CD14-positive monocyte (primary cell): Measurements from ENCODE around the gene PLK5. TPM values are rescaled to one million over a fixed set of nuclear protein-coding genes. Genes with fewer than 3 reads are reported as not detected.

Experiments used
- DNase-seq, 3 donors: peaks; one replicate each; pipeline ENCODE4 v3.0.0-alpha.2; 2011 to 2022
- H2AFZ ChIP-seq: 2 replicates; pipeline ENCODE4 v1.6.0; 2012; ENCODE audit warnings: mild to moderate bottlenecking, low read depth, low read length, inconsistent platforms; ENCODE audit not compliant: insufficient read depth, poor library complexity, severe bottlenecking
- H3K27ac ChIP-seq, 2 donors: 1 replicate in 1 of 2; 2 replicates in 1 of 2; pipeline ENCODE4 v1.5.1; 2012 to 2013; ENCODE audit warnings: low read length in 2 of 2, control low read depth in 1 of 2, inconsistent platforms in 1 of 2, low read depth in 1 of 2, mild to moderate bottlenecking in 1 of 2
- H3K27me3 ChIP-seq, 2 donors: one replicate each; pipeline versions ENCODE4 v1.6.0 to v1.6.1; 2011 to 2013; ENCODE audit warnings: low read length in 2 of 2; ENCODE audit not compliant: control insufficient read depth in 2 of 2, insufficient read depth in 2 of 2
- H3K36me3 ChIP-seq, 2 donors: replicated peaks in 1 of 2; 1 replicate in 1 of 2; 2 replicates in 1 of 2; pipeline versions ENCODE4 v1.5.1 to v1.6.1; 2012 to 2013; ENCODE audit warnings: low read length in 2 of 2, control low read depth in 1 of 2, inconsistent platforms in 1 of 2, mild to moderate bottlenecking in 1 of 2; ENCODE audit not compliant: insufficient read depth in 2 of 2, control insufficient read depth in 1 of 2
- H3K4me1 ChIP-seq, 2 donors: 1 replicate in 1 of 2; 2 replicates in 1 of 2; pipeline versions ENCODE4 v1.5.1 to v1.6.1; 2012 to 2013; ENCODE audit warnings: low read length in 2 of 2, control low read depth in 1 of 2, inconsistent platforms in 1 of 2, mild to moderate bottlenecking in 1 of 2, moderate library complexity in 1 of 2; ENCODE audit not compliant: insufficient read depth in 2 of 2, control insufficient read depth in 1 of 2
- H3K4me2 ChIP-seq: replicated peaks from 2 replicates; pipeline ENCODE3; 2012; ENCODE audit warnings: low read length, moderate library complexity, mild to moderate bottlenecking; ENCODE audit not compliant: poor library complexity, severe bottlenecking; ENCODE audit errors: extremely low read depth
- H3K4me3 ChIP-seq, 3 experiments: fragments of 200-600 bp in 1 of 3; sonication (generic) in 1 of 3; replicated peaks in 1 of 3; 1 replicate in 2 of 3; 2 replicates in 1 of 3; pipeline ENCODE4 v1.5.1; 2011 to 2013; ENCODE audit warnings: low read length in 3 of 3, mild to moderate bottlenecking in 3 of 3, control low read depth in 2 of 3, low read depth in 2 of 3, inconsistent platforms in 1 of 3, moderate library complexity in 1 of 3
- H3K79me2 ChIP-seq: 2 replicates; pipeline ENCODE4 v1.6.0; 2012; ENCODE audit warnings: mild to moderate bottlenecking, control low read depth, inconsistent platforms, low read length, moderate library complexity; ENCODE audit not compliant: insufficient read depth
- H3K9ac ChIP-seq: 2 replicates; pipeline ENCODE4 v1.6.0; 2017; ENCODE audit warnings: low read length, mild to moderate bottlenecking; ENCODE audit not compliant: insufficient read depth, poor library complexity, severe bottlenecking
- H3K9me3 ChIP-seq, 2 donors: replicated peaks in 1 of 2; 1 replicate in 1 of 2; 2 replicates in 1 of 2; pipeline versions ENCODE4 v1.5.1 to v1.6.1; 2012 to 2013; ENCODE audit warnings: low read length in 2 of 2, control low read depth in 1 of 2; ENCODE audit not compliant: control insufficient read depth in 1 of 2, insufficient read depth in 1 of 2
- H4K20me1 ChIP-seq: 2 replicates; pipeline ENCODE4 v1.6.0; 2012; ENCODE audit warnings: mild to moderate bottlenecking, low read length, control low read depth, moderate library complexity; ENCODE audit not compliant: insufficient read depth
- H3K27ac Mint-ChIP-seq, 7 donors: one replicate each; pipeline ENCODE4 v1.8.0; 2020; ENCODE audit warnings: mild to moderate bottlenecking in 7 of 7, mixed read lengths in 7 of 7, moderate library complexity in 6 of 7, inconsistent platforms in 2 of 7
- H3K27me3 Mint-ChIP-seq, 3 donors: one replicate each; pipeline ENCODE4 v1.8.0; 2021 to 2022; ENCODE audit warnings: low read depth in 3 of 3, mild to moderate bottlenecking in 3 of 3, mixed read lengths in 3 of 3, moderate library complexity in 3 of 3, inconsistent platforms in 1 of 3
- H3K36me3 Mint-ChIP-seq, 2 donors: one replicate each; pipeline ENCODE4 v1.8.0; 2020; ENCODE audit warnings: mixed read lengths in 2 of 2, inconsistent platforms in 1 of 2, mild to moderate bottlenecking in 1 of 2
- H3K4me1 Mint-ChIP-seq: one replicate; pipeline ENCODE4 v1.8.0; 2020; ENCODE audit warnings: mild to moderate bottlenecking, mixed read lengths
- H3K4me3 Mint-ChIP-seq, 2 donors: one replicate each; pipeline ENCODE4 v1.8.0; 2020; ENCODE audit warnings: mild to moderate bottlenecking in 2 of 2, mixed read lengths in 2 of 2, moderate library complexity in 1 of 2
- H3K9me3 Mint-ChIP-seq, 7 donors: one replicate each; pipeline ENCODE4 v1.8.0; 2020 to 2022; ENCODE audit warnings: mixed read lengths in 7 of 7, mild to moderate bottlenecking in 6 of 7, moderate library complexity in 6 of 7, inconsistent platforms in 2 of 7
- whole genome bisulfite sequencing: methylation state at CpG from one replicate; pipeline ENCODE4 v1.1.5; 2013; ENCODE audit warnings: missing lambda C conversion rate; ENCODE audit not compliant: insufficient coverage; 5-methylcytosine and 5-hydroxymethylcytosine counted together
- intact Hi-C, 2 donors: fragments of 100-400 bp; cut with micrococcal nuclease; formaldehyde crosslinking; loops; one replicate each; pipeline versions ENCODE4 v1.15.0 to v1.15.1; 2023
- polyA plus RNA-seq, 3 donors: library from polyadenylated mRNA; depleted of rRNA in 1 of 3; unstranded in 2 of 3; stranded (reverse) in 1 of 3; fragments of 300-500 nt in 2 of 3; fragments of >200 nt in 1 of 3; fragmentation: Illumina TruSeq in 2 of 3; gene quantifications; 1 replicate in 2 of 3; 2 replicates in 1 of 3; pipeline ENCODE4 v1.2.3, GENCODE V29; 2012 to 2021
- TF ChIP-seq, protein P1 (sequence below): fragments of 200-600 bp; IDR thresholded peaks from one replicate; pipeline ENCODE4 v1.8.0; 2022; ENCODE audit warnings: antibody characterized with exemption, mild to moderate bottlenecking

The PLK5 gene
- polyA plus RNA-seq, 3 donors, result not detected

DNA sequence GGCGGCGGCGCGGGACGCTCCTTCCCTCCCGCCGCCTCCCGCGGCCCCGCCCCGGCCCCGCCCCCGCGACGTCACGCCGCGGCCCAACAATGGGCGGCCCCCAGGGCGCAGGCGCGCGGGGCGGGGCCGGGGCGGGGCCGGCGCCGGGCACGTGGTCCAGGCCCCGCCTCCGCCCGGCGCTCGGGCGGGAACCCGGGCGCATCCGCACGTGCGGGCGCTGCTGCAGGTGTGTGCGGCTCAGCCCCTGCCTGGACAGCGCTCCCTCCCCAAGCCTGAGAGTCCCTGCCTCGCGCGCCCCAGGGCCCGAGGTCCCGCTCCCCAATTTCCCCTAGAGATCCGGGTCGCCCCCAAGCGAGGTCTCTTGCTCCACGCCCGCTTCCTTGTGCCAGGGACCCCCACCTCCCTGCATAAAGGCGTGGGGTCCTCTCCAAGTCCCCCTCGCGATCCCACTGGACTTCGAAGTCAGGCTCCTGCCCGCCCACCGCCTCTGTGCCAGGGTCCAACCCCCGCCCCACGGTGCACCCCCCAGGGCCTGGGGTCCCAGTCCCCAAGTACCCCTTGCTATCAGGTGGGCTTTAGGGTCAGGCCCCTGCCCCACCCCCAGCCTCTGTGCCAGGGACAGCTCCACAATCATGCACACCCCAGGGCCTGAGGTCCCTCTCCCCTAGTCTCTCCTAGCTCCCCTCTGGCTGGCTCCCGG, 44.6 kb downstream of the PLK5 start, which contains the start of gene MEX3D:
Gene MEX3D (minus strand): TSS at position 6 of the 700 bp plus-strand sequence. CDS start 267 bp downstream, outside the sequence.
- Mint-ChIP-seq H3K27ac (peak within 1 kb of the TSS in 1 of 7 donors; percentile 71), H3K4me1 (peaks cover 3% of the 10 kb centered on the region), H3K36me3 (peaks cover 0 to 4% of the 10 kb centered on the region in 2 donors), H3K9me3 (peaks cover 0 to 8% (median 3%) of the 10 kb centered on the region in 7 donors), H3K27me3 (peaks cover 18 to 64% (median 36%) of the 10 kb centered on the region in 3 donors), H3K4me3 (peak within 1 kb of the TSS; percentile 64 to 82)
- Histone ChIP-seq H4K20me1 (no peaks in the 10 kb centered on the region), H3K9me3 (no peaks in the 10 kb centered on the region), H2AFZ (peak within 1 kb of the TSS; percentile 61), H3K79me2 (no peaks in the 10 kb centered on the region), H3K27me3 (peaks cover 3 to 27% of the 10 kb centered on the region in 2 donors), H3K9ac (no peak within 1 kb of the TSS), H3K36me3 (no peaks in the 10 kb centered on the region), H3K4me1 (peaks cover 7 to 15% of the 10 kb centered on the region in 2 donors), H3K4me2 (peak within 1 kb of the TSS; percentile 76), H3K27ac (no peak within 1 kb of the TSS), H3K4me3 (peak within 1 kb of the TSS in 2 of 3 experiments; percentile 7 to 70)
- TF ChIP-seq, protein P1, sequence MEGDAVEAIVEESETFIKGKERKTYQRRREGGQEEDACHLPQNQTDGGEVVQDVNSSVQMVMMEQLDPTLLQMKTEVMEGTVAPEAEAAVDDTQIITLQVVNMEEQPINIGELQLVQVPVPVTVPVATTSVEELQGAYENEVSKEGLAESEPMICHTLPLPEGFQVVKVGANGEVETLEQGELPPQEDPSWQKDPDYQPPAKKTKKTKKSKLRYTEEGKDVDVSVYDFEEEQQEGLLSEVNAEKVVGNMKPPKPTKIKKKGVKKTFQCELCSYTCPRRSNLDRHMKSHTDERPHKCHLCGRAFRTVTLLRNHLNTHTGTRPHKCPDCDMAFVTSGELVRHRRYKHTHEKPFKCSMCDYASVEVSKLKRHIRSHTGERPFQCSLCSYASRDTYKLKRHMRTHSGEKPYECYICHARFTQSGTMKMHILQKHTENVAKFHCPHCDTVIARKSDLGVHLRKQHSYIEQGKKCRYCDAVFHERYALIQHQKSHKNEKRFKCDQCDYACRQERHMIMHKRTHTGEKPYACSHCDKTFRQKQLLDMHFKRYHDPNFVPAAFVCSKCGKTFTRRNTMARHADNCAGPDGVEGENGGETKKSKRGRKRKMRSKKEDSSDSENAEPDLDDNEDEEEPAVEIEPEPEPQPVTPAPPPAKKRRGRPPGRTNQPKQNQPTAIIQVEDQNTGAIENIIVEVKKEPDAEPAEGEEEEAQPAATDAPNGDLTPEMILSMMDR, result no peak
- intact Hi-C loops, result loop anchor here in 1 of 2 donors (5.0 kb wide), 2 partner anchors 76 to 244 kb away; partner anchors contain the start of genes ATP8B3, PCSK4 and REEP6
- peak; percentile 45 to 79 (median 70) for DNase-seq
- WGBS, result 8% methylated on average over 58 of the region's 63 CpGs

DNA sequence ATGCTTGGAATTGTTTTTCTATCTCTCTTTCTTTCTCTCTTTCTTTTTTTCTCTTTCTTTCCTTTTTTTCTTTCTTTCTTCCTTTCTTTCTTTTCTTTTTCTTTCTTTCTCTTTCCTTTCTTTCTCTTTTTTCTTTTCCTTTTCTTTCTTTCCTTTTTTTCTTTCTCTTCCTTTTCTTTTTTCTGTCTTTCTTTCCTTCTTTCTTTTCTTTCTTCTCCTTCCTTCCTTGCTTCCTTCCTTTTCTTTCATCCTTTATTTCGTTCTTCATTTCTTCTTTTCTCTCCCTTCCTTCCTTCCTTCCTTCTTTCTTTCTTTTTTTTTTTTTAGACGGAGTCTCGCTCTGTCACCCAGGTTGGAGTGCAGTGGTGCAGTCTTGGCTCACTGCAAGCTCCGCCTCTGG, 46.1 kb downstream of the PLK5 start:
- peak overlapping the region in 1 of 7 donors; percentile 18 for H3K27ac Mint-ChIP-seq
- TF ChIP-seq, protein P1, result peak; percentile 17
- H3K36me3 Mint-ChIP-seq, result peaks cover 0 to 4% of the 10 kb centered on the region in 2 donors
- peaks cover 0 to 3% (median 1%) of the 10 kb centered on the region in 7 donors for H3K9me3 Mint-ChIP-seq
- WGBS, result 50% methylated on average over 2 of the region's 4 CpGs
- no peak overlapping the region for H3K4me2 ChIP-seq
- H3K4me3 ChIP-seq, result no peak overlapping the region
- peaks cover 3% of the 10 kb centered on the region for H3K4me1 Mint-ChIP-seq
- peaks cover 15 to 55% (median 31%) of the 10 kb centered on the region in 3 donors for H3K27me3 Mint-ChIP-seq
- H3K27ac ChIP-seq, result no peak overlapping the region
- intact Hi-C loops, result loop anchor here in 1 of 2 donors (5.0 kb wide), 2 partner anchors 78 to 242 kb away; partner anchors contain the start of genes ATP8B3, PCSK4 and REEP6
- peak overlapping the region; percentile 39 to 67 for H3K4me3 Mint-ChIP-seq
- H3K79me2 ChIP-seq, result no peaks in the 10 kb centered on the region
- H3K9me3 ChIP-seq, result no peaks in the 10 kb centered on the region
- H4K20me1 ChIP-seq, result no peaks in the 10 kb centered on the region
- no peak overlapping the region for H3K9ac ChIP-seq
- peaks cover 3 to 27% of the 10 kb centered on the region in 2 donors for H3K27me3 ChIP-seq
- no peak for DNase-seq
- H3K36me3 ChIP-seq, result no peaks in the 10 kb centered on the region
- peaks cover 7 to 15% of the 10 kb centered on the region in 2 donors for H3K4me1 ChIP-seq
- H2AFZ ChIP-seq, result no peak overlapping the region
